ENCODE measurements around the gene FOCAD. TPM values are rescaled to one million over a fixed set of nuclear protein-coding genes. Genes with fewer than 3 reads are reported as not detected.
A peak's percentile ranks its signal among the peaks of the same experiment; 100 is the strongest.

Gene FOCAD
- total RNA-seq, 1 donor from 2014 or later, result 28.4 TPM

DNA sequence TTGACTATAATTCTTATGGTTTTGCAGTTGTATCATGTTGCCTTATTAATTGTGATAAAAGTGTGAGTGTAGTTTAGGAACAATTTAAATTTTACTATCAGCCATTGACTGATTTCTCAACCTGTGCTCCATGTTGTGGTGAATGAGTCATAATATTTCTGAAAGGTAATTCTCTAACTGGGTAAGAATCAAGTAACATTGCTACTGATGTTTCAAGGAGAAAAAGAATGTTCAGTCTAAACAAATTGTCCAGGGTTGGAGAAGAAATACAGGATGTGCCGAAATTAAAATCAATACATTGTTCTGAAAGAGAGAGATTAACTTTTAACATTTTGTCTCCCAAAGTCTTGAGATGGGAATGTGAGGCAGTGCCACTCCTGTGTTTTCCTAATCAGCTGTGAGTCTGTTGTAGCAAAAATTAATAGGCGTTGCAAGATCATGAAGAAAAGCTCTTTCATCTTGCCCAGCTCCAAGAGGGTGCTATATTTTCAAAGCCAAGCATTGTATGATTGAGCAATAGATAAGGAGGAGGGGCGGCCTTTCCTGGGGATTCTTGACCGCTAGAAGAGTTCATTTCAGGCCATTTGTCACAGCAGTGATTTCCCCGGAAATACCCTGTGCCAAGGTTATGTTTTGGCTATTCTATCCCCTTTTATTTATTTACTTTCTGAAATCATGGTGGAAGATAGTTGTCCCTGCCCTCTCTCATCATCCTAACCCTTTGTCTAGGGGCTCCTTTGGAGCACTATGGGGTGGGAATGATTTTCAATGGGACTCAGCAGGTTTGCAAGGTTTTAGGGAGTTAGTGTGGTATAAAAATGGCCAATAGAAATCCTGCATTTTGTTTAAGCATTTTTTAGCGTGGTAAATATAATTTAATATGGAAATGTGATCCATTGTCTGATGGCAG is 151.6 kb downstream of the FOCAD start:
- H3K4me3 ChIP-seq (ENCODE audit: low read depth, low read length), result no peak overlapping the region
- TF ChIP-seq, protein P1, sequence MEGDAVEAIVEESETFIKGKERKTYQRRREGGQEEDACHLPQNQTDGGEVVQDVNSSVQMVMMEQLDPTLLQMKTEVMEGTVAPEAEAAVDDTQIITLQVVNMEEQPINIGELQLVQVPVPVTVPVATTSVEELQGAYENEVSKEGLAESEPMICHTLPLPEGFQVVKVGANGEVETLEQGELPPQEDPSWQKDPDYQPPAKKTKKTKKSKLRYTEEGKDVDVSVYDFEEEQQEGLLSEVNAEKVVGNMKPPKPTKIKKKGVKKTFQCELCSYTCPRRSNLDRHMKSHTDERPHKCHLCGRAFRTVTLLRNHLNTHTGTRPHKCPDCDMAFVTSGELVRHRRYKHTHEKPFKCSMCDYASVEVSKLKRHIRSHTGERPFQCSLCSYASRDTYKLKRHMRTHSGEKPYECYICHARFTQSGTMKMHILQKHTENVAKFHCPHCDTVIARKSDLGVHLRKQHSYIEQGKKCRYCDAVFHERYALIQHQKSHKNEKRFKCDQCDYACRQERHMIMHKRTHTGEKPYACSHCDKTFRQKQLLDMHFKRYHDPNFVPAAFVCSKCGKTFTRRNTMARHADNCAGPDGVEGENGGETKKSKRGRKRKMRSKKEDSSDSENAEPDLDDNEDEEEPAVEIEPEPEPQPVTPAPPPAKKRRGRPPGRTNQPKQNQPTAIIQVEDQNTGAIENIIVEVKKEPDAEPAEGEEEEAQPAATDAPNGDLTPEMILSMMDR (IDR thresholded peaks at IDR 0.05; ENCODE audit: insufficient read depth, low read length, severe bottlenecking), result no peak
- H3K27me3 ChIP-seq (ENCODE audit: control insufficient read depth, insufficient read depth, low read length), result no peaks in the 10 kb centered on the region
- no peaks in the 10 kb centered on the region for H3K36me3 ChIP-seq (ENCODE audit: control insufficient read depth, insufficient read depth, low read length)
- peak; percentile 69 for DNase-seq (ENCODE audit: low read depth)
- no peak for FAIRE-seq

DNA sequence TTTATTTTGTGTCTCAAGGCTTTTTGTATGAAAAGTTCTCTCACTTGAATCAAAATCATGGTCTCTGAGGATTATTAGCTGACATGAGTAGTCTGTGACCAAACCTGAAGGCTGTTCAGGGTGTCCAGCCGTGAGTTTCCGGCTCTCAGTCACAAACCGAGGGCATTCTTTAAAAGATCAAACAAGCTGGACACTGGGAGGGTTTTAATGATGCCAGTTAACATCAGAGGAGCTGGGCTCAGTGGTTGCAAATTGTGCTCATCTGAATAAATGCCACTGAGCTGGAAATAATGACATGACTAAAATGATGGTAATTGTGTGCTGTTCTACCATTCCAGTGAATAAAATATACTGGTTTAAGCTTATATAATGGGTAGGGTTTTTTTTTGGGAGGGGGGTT is 153.1 kb downstream of the FOCAD start:
- DNase-seq (ENCODE audit: low read depth) (no peak), FAIRE-seq (no peak)
- H3K4me3 ChIP-seq (ENCODE audit: low read depth, low read length), result no peak overlapping the region
- TF ChIP-seq, protein P1 (IDR thresholded peaks at IDR 0.05; ENCODE audit: insufficient read depth, low read length, severe bottlenecking), result no peak
- H3K36me3 ChIP-seq (ENCODE audit: control insufficient read depth, insufficient read depth, low read length), result no peaks in the 10 kb centered on the region
- no peaks in the 10 kb centered on the region for H3K27me3 ChIP-seq (ENCODE audit: control insufficient read depth, insufficient read depth, low read length)

DNA sequence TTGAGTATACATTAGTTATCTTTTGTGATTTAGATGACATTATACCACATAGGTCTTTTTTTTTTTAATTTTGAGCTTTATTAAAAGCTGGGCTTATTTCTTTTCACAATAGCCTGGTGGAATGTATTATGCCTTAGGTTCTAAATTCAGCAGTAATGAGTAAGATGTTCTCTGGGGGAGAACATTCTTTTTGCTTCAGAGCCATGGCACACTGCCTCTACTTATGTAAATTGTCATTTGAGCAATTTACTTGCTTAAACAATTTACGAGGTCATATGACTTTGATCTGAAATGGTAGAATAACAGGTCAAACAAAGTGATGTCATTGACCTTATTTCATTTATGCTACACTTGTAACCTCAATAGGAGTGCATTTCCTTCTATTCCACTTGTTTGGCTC is 154.2 kb downstream of the FOCAD start:
- Histone ChIP-seq H3K4me3 (ENCODE audit: low read depth, low read length) (no peak overlapping the region), H3K27me3 (ENCODE audit: control insufficient read depth, insufficient read depth, low read length) (no peaks in the 10 kb centered on the region), H3K36me3 (ENCODE audit: control insufficient read depth, insufficient read depth, low read length) (no peaks in the 10 kb centered on the region)
- DNase-seq (ENCODE audit: low read depth), result peak; percentile 18
- FAIRE-seq, result no peak
- TF ChIP-seq, protein P1 (IDR thresholded peaks at IDR 0.05; ENCODE audit: insufficient read depth, low read length, severe bottlenecking), result no peak

DNA sequence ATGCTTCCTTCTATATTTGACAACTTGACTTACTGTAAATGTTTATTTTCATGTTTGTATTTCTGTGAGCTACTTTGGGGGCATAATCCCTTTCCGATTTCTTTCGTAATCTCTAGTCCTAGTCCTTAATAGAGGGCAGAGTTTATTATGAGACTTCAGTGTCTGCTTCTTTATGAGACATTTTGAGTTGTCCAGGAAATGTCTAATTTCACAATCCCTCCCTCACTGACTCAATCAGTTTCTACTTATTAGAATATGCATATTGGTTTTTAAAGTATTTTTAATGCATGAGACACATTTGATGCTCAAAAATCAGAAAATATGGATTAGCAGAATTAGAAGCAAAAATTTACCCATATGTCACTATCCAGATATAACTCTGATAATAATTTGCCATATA is 160.9 kb downstream of the FOCAD start:
- no peaks in the 10 kb centered on the region for H3K36me3 ChIP-seq (ENCODE audit: control insufficient read depth, insufficient read depth, low read length)
- no peak for FAIRE-seq
- no peaks in the 10 kb centered on the region for H3K27me3 ChIP-seq (ENCODE audit: control insufficient read depth, insufficient read depth, low read length)
- TF ChIP-seq, protein P1 (IDR thresholded peaks at IDR 0.05; ENCODE audit: insufficient read depth, low read length, severe bottlenecking), result no peak
- peak; percentile 39 for DNase-seq (ENCODE audit: low read depth)
- H3K4me3 ChIP-seq (ENCODE audit: low read depth, low read length), result no peak overlapping the region

DNA sequence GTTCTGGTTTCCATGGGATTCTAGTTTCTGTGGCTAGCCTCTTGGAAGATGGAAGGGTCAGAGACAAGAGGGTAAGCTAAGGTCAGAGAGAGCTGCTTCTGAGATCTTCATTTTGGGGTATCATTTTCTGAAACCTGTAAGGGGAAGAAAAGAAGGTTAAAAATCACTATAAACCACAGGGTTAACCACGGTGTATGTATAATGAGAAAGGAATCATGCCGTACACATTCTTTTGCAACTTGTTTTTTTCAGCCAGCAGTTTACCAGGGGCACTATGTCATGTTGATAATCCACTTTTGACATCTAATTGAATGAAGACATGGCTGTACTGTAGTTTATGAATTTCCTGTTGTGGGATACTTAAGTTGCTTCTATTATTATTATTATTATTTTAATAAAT is 164.4 kb downstream of the FOCAD start:
- Histone ChIP-seq H3K4me3 (ENCODE audit: low read depth, low read length) (no peak overlapping the region), H3K36me3 (ENCODE audit: control insufficient read depth, insufficient read depth, low read length) (no peaks in the 10 kb centered on the region), H3K27me3 (ENCODE audit: control insufficient read depth, insufficient read depth, low read length) (no peaks in the 10 kb centered on the region)
- FAIRE-seq (no peak), DNase-seq (ENCODE audit: low read depth) (no peak)
- TF ChIP-seq, protein P1 (IDR thresholded peaks at IDR 0.05; ENCODE audit: insufficient read depth, low read length, severe bottlenecking), result no peak

Data from bronchial epithelial cell (primary cell).